SHP77 treated with DMSO at 0.1 percent for 48 hours (cell line): ENCODE data around the gene CIT.
"Not testable (repeated sequence)": the region's sequence is repeated elsewhere in the genome, so short reads cannot be mapped to it uniquely, and the experiment has no call there.

ENCODE experiments used
- DNase-seq: peaks from one replicate; lab custom pipeline; 2025; lab: John Stamatoyannopoulos, UW

CIT gene

DNA sequence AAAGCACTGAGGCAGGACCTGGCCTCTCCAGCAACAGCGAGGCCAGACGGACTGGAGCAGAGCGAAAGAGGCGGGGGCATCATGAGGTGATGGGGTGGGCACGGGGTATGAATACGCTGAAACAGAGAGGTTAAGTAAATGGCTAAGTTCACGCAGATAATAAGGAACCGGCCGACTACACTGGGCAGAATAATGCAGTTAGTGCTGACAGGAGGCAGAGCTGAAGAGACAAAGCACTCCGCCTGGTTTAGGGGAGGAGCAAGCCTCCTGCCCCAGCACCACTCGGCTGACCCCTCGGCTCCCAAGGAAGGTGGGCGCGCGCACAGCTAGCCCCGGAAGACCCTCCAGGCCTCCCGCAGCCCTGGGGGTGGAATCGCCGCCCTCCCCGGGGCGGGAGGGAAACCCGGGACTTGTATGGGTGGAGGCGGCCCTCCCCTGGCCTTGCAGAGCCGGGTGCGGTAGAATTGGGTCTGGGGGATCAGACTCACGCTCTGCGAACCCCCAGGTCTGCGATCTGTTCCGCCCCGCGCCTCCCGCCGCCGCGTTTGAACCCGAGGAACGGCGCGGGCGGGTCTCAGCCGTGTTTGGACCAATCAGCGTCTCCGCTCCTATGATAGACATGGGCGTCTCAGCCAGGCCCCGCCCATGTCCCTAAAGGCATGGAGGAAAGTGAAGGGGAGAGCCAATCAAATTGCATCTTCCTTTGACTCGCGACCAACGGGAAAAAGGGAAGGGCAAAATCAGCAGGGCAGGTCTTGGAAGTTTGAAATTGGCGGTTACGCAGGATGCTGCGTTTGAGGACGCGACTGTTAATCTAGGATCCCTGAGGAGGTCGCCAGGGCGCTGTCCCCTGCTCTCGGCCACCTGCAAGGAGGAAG, at the start of gene CIT:
TSS of gene CIT (minus strand) at position 560 of the 878 bp plus-strand sequence. CDS start 1,152 bp downstream, outside the sequence.
- peak; percentile 95 for DNase-seq

DNA sequence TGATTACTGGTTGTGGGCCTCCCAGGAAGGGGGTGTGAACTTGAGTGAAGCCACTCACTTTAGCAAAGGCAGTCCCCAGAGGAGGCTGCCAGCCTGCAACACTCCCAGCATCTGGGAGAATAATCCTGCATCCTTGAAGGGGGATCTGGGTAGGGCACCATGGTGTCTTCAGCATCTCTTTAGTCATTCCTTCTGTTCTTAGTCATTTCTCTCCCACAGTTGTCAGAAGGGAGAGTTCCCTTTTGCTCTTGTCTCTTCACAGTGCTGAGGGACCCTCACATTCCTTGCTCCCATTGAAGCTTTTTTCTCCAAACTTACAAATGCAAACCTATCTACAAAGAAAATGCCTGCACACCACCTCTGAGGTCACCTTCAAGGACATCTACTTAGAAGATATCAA, 48.1 kb upstream of the CIT start:
- DNase-seq, result no peak

DNA sequence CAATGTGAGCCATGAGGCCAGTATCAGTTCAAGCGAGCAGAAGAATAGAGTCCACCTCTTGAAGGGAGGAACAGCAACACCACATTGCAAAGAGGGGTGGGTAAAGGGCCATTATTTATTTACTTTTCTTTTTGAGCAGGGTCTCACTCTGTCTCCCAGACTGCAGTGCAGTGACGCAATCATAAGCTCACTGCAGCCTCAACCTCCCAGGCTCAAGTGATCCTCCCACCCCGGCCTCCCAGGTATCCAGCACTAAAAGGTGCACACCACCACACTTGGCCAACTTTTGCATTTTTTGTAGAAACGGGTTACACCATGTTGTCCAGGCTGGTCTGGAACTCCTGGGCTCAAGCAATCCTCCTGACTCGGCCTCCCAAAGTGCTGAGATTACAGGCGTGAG, 42.9 kb upstream of the CIT start:
- DNase-seq, result no peak

DNA sequence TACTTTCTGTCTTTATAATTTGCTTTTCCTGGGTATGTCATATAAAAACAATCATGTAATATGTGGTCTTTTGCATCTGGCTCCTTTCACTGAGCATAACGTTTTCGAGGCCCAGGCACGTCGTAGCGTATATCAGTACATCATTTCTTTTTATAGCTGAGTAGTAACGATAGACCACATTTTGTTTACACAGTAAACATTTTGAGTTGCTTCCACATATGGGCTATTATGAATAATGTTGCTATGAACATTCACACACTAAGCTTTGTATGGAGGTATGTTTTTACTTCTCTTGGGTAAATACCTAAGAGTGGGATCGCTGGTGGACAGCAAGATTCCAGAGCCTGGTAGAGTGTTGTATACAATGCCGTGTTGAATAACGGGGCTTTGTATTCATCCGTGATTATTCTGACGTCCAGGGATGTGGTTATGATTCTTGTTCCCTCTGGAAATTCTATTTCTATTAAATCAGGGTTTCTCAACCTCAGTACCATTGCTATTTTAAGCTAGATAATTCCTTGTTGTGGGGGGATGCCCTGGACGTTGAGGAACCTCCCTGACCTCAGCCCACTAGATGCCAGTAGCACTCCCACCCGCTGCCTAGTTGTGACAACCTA, 38.9 kb upstream of the CIT start:
- no peak for DNase-seq

DNA sequence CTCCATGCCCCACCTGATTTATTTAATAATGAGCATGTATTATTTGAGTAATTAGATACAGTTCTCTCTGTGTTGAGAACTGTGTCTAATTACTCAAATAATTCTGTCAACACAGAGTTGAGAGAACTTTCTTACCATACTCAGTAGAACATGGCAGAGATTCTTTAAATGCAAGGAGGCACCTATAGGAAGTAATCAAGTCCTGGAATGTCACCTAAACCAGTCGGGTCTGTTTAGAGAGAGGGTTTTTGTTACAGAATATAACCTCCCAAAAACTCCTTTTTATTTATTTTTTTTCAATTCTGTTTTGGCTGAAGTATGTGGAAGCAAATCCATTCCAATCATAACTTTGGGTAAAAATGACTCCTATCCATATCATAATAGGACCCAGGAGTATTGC, 37.5 kb upstream of the CIT start:
- DNase-seq, result no peak

- no peak for DNase-seq
These were observed 36.6 kb upstream of the CIT start for GRCh38 chr12:119913536-119914330.

DNA sequence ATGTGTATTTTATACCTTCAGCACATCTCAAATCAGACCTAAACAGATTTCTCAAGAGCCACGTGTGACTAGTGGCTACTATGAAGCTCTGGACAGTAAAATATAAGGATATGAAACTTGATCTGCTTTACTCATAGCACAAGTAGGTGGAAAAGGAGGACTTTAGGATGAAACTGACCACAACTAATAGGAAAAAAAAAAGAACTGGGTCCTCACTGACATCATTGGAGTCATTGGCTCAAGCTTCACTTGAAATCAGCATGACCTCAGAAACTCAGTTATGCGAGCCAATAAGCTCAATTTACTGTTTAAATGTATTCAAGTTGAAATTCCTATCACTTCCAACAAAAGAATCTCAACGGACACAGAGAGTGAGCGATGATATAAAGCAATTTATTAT, 34.1 kb upstream of the CIT start:
- no peak for DNase-seq

DNA sequence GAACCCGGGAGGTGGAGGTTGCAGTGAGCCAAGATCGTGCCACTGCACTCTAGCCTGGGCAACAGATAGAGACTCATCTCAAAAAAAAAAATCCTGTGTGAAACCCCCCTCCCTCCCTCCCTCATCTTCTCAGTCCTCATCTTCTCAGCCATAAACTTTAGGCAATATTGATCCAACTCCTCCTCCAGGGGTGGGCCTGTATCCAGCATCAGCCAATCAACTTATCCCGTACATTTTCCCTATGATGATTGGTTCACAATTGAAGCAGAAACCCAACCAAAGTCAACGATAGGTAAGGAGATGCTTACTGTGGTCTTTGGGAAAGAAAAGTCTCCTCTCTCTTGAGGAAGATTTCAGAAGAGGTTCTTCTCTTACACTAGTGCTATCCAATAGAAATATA, 33.5 kb upstream of the CIT start:
- DNase-seq, result no peak

GRCh38 chr12:119902084-119902509, 25.0 kb upstream of the CIT start:
- DNase-seq, result peak; percentile 84

DNA sequence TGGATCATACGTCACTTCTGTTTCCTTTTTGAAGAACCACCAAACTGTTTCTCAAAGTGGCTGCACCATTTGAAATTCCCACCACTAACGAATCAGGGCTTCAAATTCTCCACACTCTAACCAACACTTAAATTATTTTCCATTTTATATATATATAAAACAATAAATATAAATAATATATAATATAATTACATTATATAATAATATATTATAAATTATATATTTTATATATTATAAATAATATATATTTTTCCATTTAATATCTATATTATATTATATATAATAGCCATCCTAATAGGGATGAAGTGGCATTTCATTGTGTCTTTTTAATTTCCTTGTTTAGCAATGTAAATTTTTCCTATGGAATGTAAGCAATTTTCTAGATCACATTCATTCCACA, 24.6 kb upstream of the CIT start:
- DNase-seq, result no peak

DNA sequence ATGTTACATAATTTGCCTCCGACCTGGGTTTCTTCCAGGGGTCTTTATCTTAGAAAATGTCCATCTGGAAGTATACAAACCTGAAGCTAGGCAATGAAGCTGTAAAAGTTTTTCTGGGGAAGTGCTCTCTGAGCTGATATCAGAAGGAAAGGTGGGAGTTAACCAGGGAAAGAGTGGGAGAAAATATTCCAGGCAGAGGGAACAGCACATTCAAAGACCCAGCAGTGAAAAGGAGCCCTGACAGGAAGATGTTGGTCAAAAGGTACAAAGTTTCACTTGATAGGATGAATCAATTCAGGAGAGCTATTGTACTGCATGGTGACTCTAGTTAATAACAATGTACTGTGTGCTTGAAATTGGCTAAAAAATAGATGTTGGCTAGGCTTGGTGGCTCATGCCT, 17.8 kb upstream of the CIT start:
- DNase-seq, result no peak

GRCh38 chr12:119892611-119893010, 15.5 kb upstream of the CIT start:
- not testable (repeated sequence) for DNase-seq

DNA sequence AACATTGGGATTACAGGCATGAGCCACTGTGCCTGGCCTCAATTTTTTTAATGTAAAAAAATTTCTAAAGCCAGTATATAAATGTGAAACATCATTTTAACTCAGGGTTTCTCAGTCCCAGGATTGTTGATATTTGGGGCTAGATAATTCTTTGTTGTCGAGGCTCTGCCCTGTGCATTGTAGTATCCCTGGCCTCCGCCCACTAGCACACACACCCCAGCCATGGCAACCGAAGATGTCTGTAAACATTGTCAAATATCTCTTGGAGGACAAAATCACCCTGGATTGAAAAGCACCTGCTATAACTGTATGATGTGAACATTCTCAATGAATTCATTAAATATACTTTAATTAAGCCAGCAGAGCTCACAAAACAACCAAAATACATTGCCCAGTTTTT, 8.4 kb upstream of the CIT start:
- no peak for DNase-seq

- not testable (repeated sequence) for DNase-seq
These were observed 6.7 kb upstream of the CIT start for GRCh38 chr12:119883791-119884190.

DNA sequence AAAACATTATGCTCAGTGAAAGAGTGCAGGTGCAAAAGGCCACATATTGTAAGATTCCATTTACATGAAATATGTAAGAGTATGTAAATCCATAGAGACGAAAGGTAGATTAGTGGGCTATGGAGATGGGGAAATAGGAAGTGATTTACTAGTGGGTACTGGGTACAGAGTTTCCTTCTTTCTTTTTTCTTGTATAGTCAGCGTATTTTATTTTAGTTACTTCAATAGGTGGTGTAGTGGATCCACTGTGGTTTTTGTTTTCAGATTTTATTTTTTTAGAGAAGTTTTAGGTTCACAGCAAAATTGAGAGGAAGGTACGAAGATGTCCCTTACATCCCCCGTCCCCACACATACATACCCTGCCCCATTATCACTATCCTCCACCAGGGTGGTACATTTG, 6.1 kb upstream of the CIT start:
- DNase-seq, result no peak

GRCh38 chr12:119877639-119877948, 474 bp upstream of the CIT start:
- no peak for DNase-seq

GRCh38 chr12:119870457-119870856, 6.7 kb downstream of the CIT start:
- no peak for DNase-seq

- no peak for DNase-seq
These were observed 7.4 kb downstream of the CIT start for GRCh38 chr12:119869720-119870119.

- DNase-seq, result no peak
These were observed 8.1 kb downstream of the CIT start for GRCh38 chr12:119868992-119869391.

GRCh38 chr12:119864591-119864990, 12.5 kb downstream of the CIT start:
- DNase-seq, result no peak

DNA sequence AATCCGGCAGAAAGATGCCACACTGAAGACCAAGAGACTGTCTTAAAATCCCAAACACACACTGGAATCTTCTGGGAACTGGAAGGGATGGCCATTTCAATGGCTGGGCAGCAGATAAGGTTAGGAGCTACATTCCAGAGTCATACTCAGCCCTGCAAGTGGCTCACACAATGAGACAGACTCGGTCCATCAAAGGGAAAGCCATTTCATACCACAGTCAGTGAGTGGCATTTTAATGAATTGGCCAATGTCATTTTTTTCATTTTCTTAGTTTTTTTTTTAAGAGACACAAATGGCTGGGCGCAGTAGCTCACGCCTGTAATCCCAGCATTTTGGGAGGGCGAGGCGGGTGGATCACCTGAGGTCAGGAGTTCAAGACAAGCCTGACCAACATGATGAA, 17.9 kb downstream of the CIT start:
- no peak for DNase-seq

- DNase-seq, result no peak
These were observed 20.0 kb downstream of the CIT start for GRCh38 chr12:119857041-119857591.

DNA sequence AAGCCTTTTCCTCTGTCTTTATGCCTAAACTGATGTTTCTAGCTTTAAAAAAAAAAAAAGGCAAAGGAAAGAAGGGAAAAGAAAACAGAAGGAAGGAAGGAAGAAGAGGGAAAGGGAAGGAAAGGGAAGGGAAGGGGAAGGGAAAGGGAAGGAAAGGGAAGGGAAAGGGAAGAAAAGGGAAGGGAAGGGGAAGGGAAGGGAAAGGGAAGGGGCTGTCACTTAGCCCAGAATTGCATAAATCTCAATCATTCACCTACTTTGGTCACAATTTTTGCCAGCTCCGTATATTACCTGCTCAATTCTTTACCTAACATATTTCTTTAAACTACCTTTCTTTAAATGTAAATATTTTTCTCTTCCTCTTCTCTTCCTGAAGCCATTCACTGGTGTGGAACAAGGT, 26.8 kb downstream of the CIT start:
- DNase-seq, result no peak
